Measurements from ENCODE around the gene SCAF1.

SCAF1 gene

DNA sequence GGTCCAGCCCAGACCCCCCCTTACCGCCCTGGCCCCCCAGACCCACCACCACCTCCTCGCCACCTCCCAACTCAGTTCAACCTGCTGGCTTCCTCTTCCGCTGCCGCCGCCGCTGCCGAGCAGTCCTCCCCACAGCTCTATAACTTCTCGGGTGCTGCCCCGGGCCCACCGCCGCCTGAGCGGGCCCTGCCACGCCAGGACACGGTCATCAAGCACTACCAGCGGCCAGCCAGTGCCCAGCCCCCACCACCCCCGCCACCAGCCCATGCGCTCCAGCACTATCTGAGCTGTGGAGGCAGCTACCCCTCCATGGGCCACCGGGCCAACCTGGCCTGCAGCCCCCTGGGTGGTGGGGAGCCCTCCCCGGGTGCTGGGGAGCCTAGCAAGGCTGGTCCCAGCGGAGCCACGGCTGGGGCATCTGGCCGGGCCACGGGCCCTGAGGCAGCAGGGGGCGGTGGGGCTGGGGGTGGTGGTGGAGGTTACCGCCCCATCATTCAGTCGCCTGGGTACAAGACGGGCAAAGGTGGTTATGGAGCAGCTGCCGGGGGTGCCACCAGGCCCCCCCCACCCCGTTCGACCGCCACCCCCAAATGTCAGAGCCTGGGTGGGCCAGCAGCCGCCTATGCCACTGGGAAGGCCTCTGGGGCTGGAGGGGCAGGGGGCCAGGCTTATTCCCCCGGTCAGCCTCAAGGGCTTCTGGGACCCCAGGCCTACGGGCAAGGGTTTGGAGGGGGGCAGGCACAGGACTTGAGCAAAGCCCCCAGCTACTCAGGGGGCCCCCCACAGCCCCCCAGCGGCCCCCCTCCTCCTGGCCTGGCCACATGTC, 46.8 kb upstream of the SCAF1 start:
- TF ChIP-seq, protein P1, sequence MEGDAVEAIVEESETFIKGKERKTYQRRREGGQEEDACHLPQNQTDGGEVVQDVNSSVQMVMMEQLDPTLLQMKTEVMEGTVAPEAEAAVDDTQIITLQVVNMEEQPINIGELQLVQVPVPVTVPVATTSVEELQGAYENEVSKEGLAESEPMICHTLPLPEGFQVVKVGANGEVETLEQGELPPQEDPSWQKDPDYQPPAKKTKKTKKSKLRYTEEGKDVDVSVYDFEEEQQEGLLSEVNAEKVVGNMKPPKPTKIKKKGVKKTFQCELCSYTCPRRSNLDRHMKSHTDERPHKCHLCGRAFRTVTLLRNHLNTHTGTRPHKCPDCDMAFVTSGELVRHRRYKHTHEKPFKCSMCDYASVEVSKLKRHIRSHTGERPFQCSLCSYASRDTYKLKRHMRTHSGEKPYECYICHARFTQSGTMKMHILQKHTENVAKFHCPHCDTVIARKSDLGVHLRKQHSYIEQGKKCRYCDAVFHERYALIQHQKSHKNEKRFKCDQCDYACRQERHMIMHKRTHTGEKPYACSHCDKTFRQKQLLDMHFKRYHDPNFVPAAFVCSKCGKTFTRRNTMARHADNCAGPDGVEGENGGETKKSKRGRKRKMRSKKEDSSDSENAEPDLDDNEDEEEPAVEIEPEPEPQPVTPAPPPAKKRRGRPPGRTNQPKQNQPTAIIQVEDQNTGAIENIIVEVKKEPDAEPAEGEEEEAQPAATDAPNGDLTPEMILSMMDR (IDR thresholded peaks at IDR 0.05; ENCODE audit: low read depth, low read length), result no peak
- H3K4me3 ChIP-seq (ENCODE audit: low read depth, low read length), result no peak overlapping the region
- in situ Hi-C loops (cut with HindIII; ENCODE audit: low sequenced_read_pairs), result no loop called here
- DNase-seq (ENCODE audit: low read depth, low spot score), result no peak

DNA sequence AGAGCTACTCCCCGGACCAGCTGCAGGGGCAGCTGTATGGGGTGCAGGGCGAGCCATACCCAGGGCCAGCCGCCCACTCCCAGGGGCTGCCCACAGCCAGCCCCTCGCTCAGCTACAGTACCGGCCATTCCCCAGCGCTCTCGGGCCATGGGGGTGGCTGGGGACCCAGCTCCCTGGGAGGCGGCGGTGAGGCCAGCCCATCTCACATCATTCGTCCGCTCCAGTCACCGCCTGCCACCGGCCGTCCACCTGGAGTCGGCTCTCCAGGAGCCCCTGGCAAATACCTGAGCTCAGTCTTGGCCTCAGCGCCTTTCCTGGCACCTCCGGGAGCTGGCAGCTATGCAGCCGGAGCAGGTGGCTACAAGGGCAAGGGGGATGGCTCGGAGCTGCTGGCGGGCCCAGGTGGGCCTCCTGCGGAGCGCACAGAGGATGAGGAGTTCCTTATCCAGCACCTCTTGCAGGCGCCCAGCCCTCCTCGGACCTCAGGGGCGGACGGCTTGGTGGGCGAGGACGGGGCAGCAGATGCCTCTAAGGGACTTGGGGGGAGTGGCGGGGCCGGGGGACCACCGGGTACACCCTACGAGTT, 46.1 kb upstream of the SCAF1 start:
- TF ChIP-seq, protein P1 (IDR thresholded peaks at IDR 0.05; ENCODE audit: low read depth, low read length), result no peak
- no peak for DNase-seq (ENCODE audit: low read depth, low spot score)
- H3K4me3 ChIP-seq (ENCODE audit: low read depth, low read length), result no peak overlapping the region
- in situ Hi-C loops (cut with HindIII; ENCODE audit: low sequenced_read_pairs), result no loop called here

DNA sequence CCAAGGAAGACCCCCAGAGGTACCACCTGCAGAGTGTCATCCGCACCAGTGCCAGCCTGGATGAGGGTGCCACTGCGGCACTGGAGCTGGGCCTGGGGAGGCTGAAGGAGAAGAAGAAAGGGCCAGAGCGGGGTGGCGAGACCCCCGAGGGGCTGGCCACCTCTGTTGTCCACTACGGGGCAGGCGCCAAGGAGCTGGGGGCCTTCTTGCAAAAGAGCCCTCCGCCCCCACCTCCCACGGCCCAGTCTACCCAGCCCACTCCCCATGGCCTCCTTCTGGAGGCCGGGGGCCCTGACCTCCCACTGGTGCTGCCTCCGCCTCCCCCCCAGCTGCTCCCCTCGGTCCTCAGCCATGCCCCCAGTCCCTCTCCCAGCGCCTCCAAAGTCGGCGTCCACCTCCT, 45.6 kb upstream of the SCAF1 start:
- DNase-seq (ENCODE audit: low read depth, low spot score), result no peak
- no peak overlapping the region for H3K4me3 ChIP-seq (ENCODE audit: low read depth, low read length)
- TF ChIP-seq, protein P1 (IDR thresholded peaks at IDR 0.05; ENCODE audit: low read depth, low read length), result no peak
- in situ Hi-C loops (cut with HindIII; ENCODE audit: low sequenced_read_pairs), result no loop called here

DNA sequence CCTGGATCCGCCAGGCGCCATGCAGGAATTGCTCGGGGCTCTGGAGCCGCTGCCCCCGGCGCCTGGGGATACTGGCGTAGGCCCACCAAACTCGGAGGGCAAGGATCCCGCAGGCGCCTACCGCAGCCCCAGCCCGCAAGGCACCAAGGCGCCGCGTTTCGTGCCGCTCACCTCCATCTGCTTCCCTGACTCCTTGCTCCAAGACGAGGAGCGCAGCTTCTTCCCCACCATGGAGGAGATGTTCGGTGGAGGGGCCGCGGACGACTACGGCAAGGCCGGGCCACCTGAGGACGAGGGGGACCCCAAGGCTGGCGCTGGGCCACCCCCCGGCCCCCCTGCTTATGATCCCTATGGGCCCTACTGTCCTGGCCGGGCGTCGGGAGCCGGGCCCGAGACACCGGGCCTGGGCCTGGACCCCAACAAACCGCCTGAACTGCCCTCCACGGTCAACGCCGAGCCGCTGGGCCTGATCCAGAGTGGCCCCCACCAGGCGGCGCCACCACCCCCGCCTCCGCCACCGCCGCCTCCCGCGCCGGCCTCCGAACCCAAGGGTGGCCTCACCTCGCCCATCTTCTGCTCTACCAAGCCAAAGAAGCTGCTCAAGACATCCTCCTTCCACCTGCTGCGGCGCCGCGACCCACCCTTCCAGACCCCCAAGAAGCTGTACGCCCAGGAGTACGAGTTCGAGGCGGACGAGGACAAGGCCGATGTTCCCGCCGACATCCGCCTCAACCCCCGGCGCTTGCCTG, 44.9 kb upstream of the SCAF1 start:
- TF ChIP-seq, protein P1 (IDR thresholded peaks at IDR 0.05; ENCODE audit: low read depth, low read length), result no peak
- DNase-seq (ENCODE audit: low read depth, low spot score), result no peak
- no peak overlapping the region for H3K4me3 ChIP-seq (ENCODE audit: low read depth, low read length)
- in situ Hi-C loops (cut with HindIII; ENCODE audit: low sequenced_read_pairs), result no loop called here

DNA sequence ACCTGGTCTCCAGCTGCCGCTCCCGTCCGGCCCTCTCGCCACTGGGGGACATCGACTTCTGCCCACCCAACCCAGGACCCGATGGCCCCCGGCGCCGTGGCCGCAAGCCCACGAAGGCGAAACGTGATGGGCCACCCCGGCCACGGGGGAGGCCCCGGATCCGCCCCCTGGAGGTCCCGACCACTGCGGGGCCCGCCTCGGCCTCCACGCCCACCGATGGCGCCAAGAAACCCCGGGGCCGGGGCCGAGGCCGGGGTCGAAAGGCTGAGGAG, 44.4 kb upstream of the SCAF1 start:
- TF ChIP-seq, protein P1 (IDR thresholded peaks at IDR 0.05; ENCODE audit: low read depth, low read length), result no peak
- in situ Hi-C loops (cut with HindIII; ENCODE audit: low sequenced_read_pairs), result no loop called here
- H3K4me3 ChIP-seq (ENCODE audit: low read depth, low read length), result no peak overlapping the region
- no peak for DNase-seq (ENCODE audit: low read depth, low spot score)

DNA sequence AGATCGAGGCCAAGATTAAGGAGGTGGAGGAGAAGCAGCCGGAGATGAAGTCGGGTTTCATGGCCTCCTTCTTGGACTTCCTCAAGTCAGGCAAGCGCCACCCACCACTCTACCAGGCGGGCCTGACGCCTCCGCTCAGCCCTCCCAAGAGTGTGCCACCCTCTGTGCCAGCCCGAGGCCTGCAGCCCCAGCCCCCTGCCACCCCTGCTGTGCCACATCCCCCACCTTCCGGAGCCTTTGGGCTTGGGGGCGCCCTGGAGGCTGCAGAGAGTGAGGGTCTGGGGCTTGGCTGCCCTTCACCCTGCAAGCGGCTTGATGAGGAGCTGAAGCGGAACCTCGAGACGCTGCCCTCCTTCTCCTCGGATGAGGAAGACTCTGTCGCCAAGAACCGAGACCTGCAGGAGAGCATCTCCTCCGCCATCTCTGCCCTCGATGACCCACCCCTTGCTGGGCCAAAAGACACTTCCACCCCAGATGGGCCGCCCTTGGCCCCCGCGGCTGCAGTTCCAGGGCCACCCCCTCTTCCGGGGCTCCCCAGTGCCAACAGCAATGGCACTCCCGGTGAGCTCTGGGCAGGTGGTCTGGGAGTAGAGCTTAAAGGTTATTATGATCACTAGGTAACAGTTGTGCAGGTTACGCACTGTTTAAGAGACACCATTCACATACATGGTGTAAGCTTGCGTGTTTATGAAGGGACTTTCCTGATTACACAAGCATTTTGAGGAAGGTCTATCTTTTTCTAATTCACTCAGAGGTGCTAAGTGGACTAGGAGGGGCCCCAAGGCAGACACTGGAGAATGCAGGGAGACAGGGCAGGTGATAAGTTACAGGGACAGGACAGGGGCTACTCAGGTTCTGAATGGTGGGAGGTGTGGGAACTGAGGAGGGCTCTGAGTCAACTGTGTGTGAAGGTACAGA, 42.4 kb upstream of the SCAF1 start:
- in situ Hi-C loops (cut with HindIII; ENCODE audit: low sequenced_read_pairs), result no loop called here
- DNase-seq (ENCODE audit: low read depth, low spot score), result no peak
- TF ChIP-seq, protein P1 (IDR thresholded peaks at IDR 0.05; ENCODE audit: low read depth, low read length), result no peak
- H3K4me3 ChIP-seq (ENCODE audit: low read depth, low read length), result no peak overlapping the region

Data from astrocyte of the spinal cord (primary cell).